KOPT-K1 (cell line): ENCODE data around the gene TLK2.
A peak's percentile ranks its signal among the peaks of the same experiment; 100 is the strongest.
"Not testable (repeated sequence)": the region's sequence is repeated elsewhere in the genome, so short reads cannot be mapped to it uniquely, and the experiment has no call there.

Source experiments
- H3K27ac ChIP-seq: fragments of 200-600 bp; sonication (generic); 2 replicates; pipeline ENCODE4 v1.5.1; 2016; ENCODE audit warnings: antibody characterized with exemption, mild to moderate bottlenecking, low read depth, low read length; ENCODE audit not compliant: poor library complexity, severe bottlenecking
- H3K36me3 ChIP-seq: fragments of 200-600 bp; sonication (generic); 2 replicates; pipeline ENCODE4 v1.5.1; 2017; ENCODE audit warnings: antibody characterized with exemption, mild to moderate bottlenecking, low read length, moderate library complexity; ENCODE audit not compliant: insufficient read depth
- H3K9me3 ChIP-seq: fragments of 200-600 bp; sonication (generic); 2 replicates; pipeline ENCODE4 v1.5.1; 2017; ENCODE audit warnings: antibody characterized with exemption, low read length, mild to moderate bottlenecking; ENCODE audit not compliant: insufficient read depth, poor library complexity, severe bottlenecking

The TLK2 gene

GRCh38 chr17:62478424-62478879 is at the start of gene TLK2:
Gene TLK2 (plus strand): TSS chr17:62478825. CDS start chr17:62481126, 2,301 bp downstream.
- Histone ChIP-seq H3K27ac (peak within 1 kb of the TSS; percentile 80), H3K9me3 (no peaks in the 10 kb centered on the region), H3K36me3 (peaks cover 25% of the 10 kb centered on the region)

- not testable (repeated sequence) for H3K9me3 ChIP-seq, H3K27ac ChIP-seq
- peaks cover 71% of the 10 kb centered on the region for H3K36me3 ChIP-seq
Measured at GRCh38 chr17:62435251-62435650, 43.4 kb upstream of the TLK2 start.

- H3K27ac ChIP-seq, H3K9me3 ChIP-seq: not testable (repeated sequence)
- peaks cover 77% of the 10 kb centered on the region for H3K36me3 ChIP-seq
Measured at GRCh38 chr17:62441181-62441580, 37.4 kb upstream of the TLK2 start.

GRCh38 chr17:62444063-62444462 is 34.6 kb upstream of the TLK2 start:
- Histone ChIP-seq H3K36me3 (peaks cover 90% of the 10 kb centered on the region), H3K9me3 (no peaks in the 10 kb centered on the region), H3K27ac (no peak overlapping the region)

GRCh38 chr17:62445791-62446190 is 32.8 kb upstream of the TLK2 start:
- H3K9me3 ChIP-seq, H3K27ac ChIP-seq: not testable (repeated sequence)
- H3K36me3 ChIP-seq, result peaks cover 85% of the 10 kb centered on the region

- not testable (repeated sequence) for H3K9me3 ChIP-seq, H3K27ac ChIP-seq
- H3K36me3 ChIP-seq, result peaks cover 22% of the 10 kb centered on the region
Measured at GRCh38 chr17:62452195-62452594, 26.4 kb upstream of the TLK2 start.

- H3K27ac ChIP-seq, H3K9me3 ChIP-seq: not testable (repeated sequence)
- H3K36me3 ChIP-seq, result peaks cover 14% of the 10 kb centered on the region
Measured at GRCh38 chr17:62453041-62453440, 25.6 kb upstream of the TLK2 start.

- H3K36me3 ChIP-seq, H3K27ac ChIP-seq, H3K9me3 ChIP-seq: not testable (repeated sequence)
Measured at GRCh38 chr17:62453656-62454055, 25.0 kb upstream of the TLK2 start.

- not testable (repeated sequence) for H3K9me3 ChIP-seq, H3K36me3 ChIP-seq, H3K27ac ChIP-seq
Measured at GRCh38 chr17:62454111-62454510, 24.5 kb upstream of the TLK2 start.

- H3K36me3 ChIP-seq, result no peaks in the 10 kb centered on the region; the same call in 1 of the 2 replicates
- H3K27ac ChIP-seq, result no peak overlapping the region
- no peaks in the 10 kb centered on the region for H3K9me3 ChIP-seq
Measured at GRCh38 chr17:62456016-62456415, 22.6 kb upstream of the TLK2 start.

GRCh38 chr17:62458483-62458882 is 20.1 kb upstream of the TLK2 start:
- H3K27ac ChIP-seq, H3K9me3 ChIP-seq, H3K36me3 ChIP-seq: not testable (repeated sequence)

- not testable (repeated sequence) for H3K27ac ChIP-seq, H3K9me3 ChIP-seq, H3K36me3 ChIP-seq
Measured at GRCh38 chr17:62464422-62464821, 14.2 kb upstream of the TLK2 start.

GRCh38 chr17:62465271-62465670 is 13.4 kb upstream of the TLK2 start:
- not testable (repeated sequence) for H3K9me3 ChIP-seq, H3K36me3 ChIP-seq, H3K27ac ChIP-seq

GRCh38 chr17:62470666-62471379 is 7.8 kb upstream of the TLK2 start:
- H3K27ac ChIP-seq, H3K36me3 ChIP-seq, H3K9me3 ChIP-seq: not testable (repeated sequence)

GRCh38 chr17:62471380-62471880 is 7.2 kb upstream of the TLK2 start:
- not testable (repeated sequence) for H3K9me3 ChIP-seq, H3K27ac ChIP-seq, H3K36me3 ChIP-seq
